Stimulated activated CD4-positive, alpha-beta T cell treated with anti-CD3 and anti-CD28 coated beads, Interleukin-4, amount 100 ng/mL, for 4 hours (primary cell): ENCODE results near the gene METAP1D.
"Not testable (repeated sequence)": the region's sequence is repeated elsewhere in the genome, so short reads cannot be mapped to it uniquely, and the experiment has no call there.

Experiments used
- DNase-seq, 2 experiments: peaks; one replicate each; pipeline ENCODE4 v3.0.0-alpha.2; 2020

The METAP1D gene

DNA sequence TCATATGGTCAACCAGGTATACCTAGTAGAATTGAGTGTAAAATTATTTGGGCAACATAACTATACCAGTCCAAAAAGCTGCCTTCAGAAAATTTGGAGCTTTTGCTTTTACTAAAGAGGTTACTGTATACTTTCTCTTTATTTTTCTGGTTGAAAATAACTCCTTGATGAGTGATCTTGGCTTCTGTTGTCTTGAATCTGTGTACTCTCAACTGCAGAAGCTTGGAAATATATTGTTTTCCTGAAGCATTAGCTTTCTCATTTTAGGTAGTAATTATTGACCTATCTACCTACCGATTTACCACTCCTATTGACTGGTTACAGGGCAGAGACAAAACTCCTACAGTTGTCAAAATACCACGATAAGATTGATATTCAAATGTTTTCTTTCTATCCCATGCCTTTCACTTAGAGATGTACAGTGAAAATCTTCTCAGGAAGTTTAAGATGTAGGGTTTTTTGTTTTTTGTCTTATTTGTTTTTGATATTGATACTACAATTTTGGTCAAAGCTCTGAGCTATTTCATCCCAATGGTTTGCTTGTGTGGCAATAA lies 49.9 kb downstream of the METAP1D start:
- no peak for DNase-seq

- no peak for DNase-seq
Observed at GRCh38 chr2:172050479-172051125, 50.8 kb downstream of the METAP1D start.

GRCh38 chr2:172052000-172052983 lies 52.5 kb downstream of the METAP1D start:
- no peak for DNase-seq

DNA sequence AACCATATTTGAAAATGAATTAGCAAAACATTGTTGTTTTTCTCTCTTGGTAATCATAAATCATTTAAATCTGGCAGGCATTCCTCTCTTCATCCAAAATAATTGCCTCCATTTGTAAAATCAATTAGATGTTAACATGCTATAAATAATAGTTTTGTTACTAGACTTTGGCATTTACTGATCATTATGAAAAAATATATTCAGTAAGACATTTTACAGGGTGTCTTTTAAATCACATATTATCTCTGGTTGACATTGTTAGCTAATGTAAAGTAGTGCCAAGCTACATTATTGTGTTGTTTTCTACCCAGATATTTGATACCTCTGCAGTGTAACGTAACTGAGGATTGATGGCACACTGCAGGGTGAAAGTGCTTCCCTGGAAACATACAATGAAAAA lies 53.7 kb downstream of the METAP1D start:
- DNase-seq, result no peak

DNA sequence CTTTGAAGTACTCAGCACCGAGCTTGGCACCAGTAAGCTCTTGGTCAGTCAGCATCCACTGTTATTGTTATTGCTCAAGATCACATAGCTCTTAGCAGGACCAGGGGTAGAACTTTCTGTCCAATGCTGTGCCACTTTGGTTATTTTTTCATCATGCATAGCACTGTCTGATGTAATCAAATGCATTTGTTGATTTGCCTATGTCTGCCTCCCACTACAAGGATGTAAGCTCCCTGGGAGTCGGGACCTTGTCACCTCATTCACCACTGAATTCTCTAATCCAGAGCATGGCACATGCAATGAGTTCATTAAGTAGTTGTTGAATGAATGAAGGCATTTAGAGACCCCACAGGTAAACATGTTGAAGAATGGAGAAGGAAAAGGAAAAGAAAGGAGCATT lies 56.5 kb downstream of the METAP1D start:
- no peak for DNase-seq

DNA sequence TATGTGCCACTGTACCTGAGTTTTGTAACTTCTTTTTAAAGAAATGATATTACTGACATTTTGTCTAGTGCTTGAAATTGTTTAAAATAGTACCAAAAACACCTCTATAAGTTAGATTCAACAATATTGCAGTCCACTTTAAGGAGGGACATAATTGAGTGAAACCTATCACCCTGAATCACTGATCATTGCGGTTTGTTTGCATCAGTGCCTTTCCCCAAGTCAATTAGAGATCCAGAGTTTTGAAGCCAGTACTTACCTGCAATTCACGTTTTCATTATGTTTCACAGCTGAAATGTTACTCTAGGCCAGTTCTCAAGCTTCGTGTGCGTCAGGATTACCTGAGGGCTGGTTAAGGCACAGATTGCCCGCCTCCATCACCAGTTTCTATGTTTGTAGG lies 58.9 kb downstream of the METAP1D start:
- DNase-seq, result no peak

- DNase-seq, result not testable (repeated sequence)
Observed at GRCh38 chr2:172060118-172060517, 60.4 kb downstream of the METAP1D start.

- no peak for DNase-seq
Observed at GRCh38 chr2:172062402-172063004, 62.8 kb downstream of the METAP1D start.

GRCh38 chr2:172063446-172063845 lies 63.7 kb downstream of the METAP1D start:
- DNase-seq, result no peak

DNA sequence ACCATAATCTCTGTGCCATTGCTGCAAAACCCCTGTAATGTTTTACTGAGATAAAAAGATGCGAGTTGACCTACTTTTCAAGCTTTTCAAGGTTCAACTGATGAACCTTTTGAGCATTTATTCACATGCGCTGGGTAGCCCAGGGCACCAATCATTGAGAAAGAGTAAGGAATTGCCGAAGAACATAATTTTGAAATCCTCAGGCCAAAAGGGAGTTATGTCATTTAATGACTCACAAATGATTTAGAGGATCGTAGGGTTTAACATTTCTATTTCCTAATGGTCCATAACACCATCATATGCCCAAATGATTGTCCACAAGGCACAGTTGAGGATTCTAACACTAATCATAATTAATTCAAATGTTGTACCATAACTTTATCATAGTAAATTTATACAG lies 65.4 kb downstream of the METAP1D start:
- DNase-seq, result no peak

- DNase-seq, result no peak
Observed at GRCh38 chr2:172066394-172066886, 66.7 kb downstream of the METAP1D start.

- not testable (repeated sequence) for DNase-seq
Observed at GRCh38 chr2:172067905-172068304, 68.2 kb downstream of the METAP1D start.

GRCh38 chr2:172070936-172071335 lies 71.2 kb downstream of the METAP1D start:
- no peak for DNase-seq

GRCh38 chr2:172072303-172072702 lies 72.5 kb downstream of the METAP1D start:
- no peak for DNase-seq

DNA sequence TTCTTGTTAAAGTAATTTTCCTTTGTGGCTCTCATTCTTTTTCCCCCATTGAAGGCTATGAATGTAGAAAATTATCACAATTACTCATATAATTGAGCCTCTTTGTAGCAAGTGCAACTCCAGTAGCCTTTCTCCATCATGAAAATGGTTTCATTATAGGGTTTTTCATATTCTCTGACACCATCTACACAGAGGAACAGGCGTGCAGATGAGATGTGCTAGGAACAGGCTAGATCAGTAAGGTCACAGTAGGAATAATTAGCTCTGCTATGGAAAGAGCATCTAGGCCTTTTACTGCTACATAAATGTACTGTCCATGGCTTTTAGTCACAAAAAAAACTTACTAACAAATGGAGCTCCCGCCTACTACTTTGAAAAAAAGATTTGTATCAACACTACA lies 73.0 kb downstream of the METAP1D start:
- no peak for DNase-seq

DNA sequence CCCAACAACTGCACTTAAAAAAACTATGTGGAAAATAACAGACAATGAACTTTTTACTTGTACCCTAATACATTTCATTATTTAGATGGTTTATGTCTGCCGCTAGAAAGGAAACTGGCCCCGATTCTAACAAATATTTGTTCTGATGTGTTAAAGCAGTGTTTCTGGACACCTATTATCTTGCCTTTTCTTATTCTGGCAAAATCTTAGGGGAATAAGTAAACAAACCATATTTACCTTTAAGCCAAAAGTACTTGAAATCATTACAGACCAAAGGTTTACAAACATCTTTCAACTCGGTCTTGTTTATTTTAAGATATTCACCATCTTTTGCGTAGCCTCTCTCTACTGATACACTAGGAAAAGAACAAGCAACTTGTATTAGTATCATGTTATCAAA lies 73.8 kb downstream of the METAP1D start:
- DNase-seq, result no peak

DNA sequence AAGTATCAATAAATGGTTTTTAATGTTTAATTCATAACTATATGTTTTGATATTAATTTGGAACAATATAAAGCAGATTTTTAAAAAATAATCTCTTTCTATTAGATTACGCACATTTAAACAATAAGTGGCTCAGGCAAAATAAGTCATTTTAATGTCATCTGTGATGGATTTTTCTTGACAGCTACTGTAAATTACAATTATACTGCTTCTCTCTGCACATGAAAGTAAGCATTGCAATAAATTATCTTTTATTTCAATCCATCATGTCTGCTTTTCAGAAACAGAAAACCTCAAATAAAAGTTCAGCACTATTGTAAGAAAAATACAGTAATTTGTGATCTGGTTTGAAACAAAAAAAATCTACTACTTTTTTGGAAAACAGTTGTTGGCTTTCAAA lies 74.5 kb downstream of the METAP1D start:
- no peak for DNase-seq

- DNase-seq, result no peak
Observed at GRCh38 chr2:172079416-172079815, 79.7 kb downstream of the METAP1D start.

- DNase-seq, result no peak
Observed at GRCh38 chr2:172079838-172080640, 80.3 kb downstream of the METAP1D start.

- no peak for DNase-seq
Observed at GRCh38 chr2:172080641-172081220, 81.0 kb downstream of the METAP1D start.

DNA sequence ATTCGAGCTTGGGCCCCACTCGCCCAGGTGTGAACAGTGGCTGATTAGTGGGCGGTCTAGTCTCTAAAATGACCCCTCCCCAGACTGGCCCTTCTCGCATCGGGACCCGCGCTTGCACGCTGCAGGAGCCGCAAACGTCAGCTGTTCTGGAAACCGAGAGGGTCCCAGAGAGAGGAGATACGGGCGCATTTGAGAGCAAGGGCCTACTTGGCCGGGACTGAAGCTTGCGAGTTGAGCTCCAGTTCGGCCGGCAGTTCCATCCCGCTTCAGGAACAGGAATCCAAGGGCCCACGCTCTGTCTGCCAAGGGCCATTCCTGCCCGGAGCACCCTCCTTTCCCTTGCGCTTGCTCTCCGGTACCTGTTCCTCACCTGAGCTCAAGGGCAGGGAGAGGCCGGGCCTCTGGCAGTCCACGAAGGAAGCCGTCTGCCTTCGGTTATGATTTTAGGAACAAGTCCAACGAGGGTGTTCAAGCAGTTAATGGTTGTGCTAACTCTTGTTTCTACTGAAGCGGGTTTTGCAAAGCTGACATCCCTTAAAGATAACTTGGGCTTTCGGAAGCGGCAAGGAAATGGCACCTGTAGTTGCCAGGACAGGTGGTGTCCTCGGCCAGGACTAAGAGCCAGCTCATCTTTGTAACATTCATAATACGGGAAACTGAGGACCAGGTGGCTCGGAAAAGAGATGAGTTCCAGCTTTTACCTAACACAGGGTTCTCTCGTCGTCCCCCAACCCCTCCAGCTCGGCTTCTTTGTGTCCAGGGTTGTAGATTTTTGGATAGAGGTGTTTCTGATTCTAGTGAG lies 81.7 kb downstream of the METAP1D start:
- DNase-seq, result no peak
